T1000 (cell line): ENCODE measurements around the gene AK8.

Experiments
- DNase-seq: peaks from one replicate; lab custom pipeline; 2025; ENCODE audit warnings: mixed read lengths; lab: John Stamatoyannopoulos, UW

Gene AK8

GRCh38 chr9:132887181-132888120 lies 9.4 kb upstream of the AK8 start:
- no peak for DNase-seq

- no peak for DNase-seq
Measured at GRCh38 chr9:132886334-132886725, 8.2 kb upstream of the AK8 start.

GRCh38 chr9:132885720-132886333 lies 7.7 kb upstream of the AK8 start:
- DNase-seq: no peak

DNA sequence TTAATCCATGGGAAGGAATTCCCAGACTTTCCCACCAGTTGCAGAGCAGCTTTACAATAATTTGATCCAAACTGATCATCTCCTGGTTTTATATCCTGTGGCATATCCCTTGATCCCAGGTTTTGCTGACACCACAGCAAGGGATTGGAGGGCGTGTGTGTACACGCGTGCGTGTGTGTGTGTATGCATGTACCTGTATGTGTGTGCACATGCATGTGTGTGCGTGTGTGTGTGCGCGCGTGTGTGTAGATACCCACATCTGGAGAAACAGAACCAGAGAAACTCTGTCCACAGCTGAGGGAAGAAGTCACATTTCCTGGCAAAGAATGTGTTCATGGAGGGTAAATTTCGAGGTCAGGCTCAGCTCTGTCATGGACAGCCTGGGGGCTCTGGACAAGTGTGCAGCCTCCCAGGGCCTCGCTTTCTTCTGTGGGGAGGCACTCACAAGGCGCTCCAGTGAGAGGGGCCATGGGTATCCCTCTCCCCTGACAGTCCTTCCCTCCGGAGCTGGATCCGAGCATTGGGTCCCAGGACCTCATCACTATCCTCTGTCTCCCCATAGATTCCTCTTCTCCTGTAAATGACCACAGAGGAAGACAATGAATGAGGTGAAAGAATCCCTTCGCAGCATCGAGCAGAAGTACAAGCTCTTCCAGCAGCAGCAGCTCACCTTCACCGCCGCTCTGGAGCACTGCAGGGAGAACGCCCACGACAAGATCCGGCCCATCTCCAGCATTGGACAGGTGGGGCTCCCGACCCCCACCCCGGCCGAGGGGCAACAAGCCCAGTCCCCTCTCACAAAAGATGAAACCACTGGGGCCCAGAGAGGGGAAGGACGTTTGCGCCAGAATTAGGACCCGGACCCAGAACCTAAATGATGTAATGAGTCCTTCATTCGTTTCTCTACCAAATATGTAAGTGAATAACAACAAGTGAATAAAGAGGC lies 5.5 kb upstream of the AK8 start:
- DNase-seq: no peak

GRCh38 chr9:132882616-132883015 lies 4.5 kb upstream of the AK8 start:
- no peak for DNase-seq

DNA sequence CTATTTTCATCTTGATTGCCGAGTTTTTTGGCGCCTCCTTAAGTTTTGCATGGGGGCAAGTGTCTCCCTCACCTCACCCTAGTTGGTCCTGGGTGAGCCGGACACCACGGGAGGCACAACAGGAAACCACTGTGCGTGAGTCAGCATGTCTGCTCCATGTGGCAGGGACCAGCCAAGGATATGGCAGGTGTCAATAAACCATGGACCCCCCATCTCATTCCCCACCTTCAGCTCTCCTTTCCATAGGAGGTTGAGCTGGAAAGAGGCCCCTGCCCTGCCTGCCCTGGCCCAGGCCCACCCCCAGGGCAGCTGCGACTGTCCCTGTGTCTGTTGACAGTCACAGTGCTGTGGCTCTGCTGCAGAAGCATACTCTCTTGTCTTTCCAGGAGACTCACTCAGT lies 3.7 kb upstream of the AK8 start:
- DNase-seq: no peak

DNA sequence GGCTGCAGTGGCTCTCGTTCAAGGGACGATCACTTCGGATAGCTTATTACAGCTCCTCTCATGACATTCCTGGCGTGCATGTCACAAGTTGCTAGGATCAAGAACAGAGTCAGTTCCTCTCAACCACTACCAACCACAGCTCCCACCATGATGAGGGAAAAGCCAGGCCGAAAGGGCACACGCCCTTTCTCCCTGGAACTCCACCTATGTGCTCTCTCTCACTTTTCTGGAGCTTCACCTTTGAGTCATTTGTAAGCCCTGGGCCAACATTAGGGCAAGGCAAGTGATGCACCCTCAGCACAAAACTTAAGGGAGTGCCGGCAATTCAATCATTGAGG lies 2.2 kb upstream of the AK8 start:
- no peak for DNase-seq

GRCh38 chr9:132879457-132880323 lies 1.6 kb upstream of the AK8 start:
- DNase-seq: no peak

DNA sequence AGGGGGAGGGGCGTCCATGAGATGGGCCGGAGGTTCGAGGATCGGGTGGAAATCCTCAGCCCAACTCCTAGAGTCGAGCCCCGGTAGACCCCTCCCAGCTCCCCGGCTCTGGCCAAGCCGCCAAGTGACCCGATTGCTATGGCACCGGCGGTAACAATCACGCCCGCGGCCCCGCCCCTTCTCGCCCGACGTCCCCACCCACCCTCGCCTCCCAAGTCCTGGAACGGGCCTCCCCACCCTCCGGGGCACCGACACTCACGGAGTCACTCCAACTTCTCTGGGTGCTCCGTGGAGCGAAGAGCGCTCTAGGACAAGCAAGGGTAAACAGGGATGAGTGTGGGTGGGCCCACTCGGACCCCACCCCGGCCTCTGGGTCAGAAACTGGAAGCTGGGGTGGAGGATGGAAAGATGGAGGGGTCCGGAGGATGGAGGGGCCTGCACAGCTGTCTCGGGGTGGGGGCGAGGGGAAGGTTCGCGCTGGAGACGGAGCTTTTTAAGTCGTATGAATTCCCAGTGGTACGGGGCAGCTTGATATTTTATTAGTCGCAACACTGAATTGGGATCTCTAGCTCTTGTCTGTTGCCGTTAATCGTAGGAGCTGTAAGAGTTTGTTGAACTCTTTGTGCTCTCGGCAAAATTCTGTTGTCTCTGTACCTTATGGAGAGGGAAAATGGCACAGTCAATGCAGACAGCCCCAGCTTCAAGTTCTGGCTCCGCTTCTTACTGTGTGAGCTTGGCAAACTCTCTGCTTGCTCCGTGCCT lies 792 bp upstream of the AK8 start, which contains the start of gene SPACA9:
SPACA9 (plus strand) TSS at position 204 of the 762 bp plus-strand sequence. CDS start 5,050 bp downstream, outside the sequence.
- DNase-seq: peak; percentile 60

DNA sequence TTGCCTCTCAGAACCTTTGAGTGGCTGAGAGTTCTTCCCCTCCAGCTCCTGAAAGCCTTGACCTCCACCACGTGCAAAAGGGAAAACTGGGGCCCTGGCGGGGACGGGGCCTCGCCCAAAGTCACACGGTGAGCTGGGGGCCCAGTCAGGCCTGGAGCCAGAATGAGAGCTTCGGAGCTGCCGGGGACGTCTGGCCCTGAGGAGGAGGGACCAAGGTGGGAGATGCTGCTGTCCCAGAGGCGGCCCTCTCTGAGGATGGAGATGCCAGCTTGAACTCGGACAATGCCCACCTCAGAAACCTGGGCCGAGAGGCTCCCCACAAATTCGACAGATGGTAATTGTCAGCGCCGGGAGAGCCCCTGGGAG lies 643 bp downstream of the AK8 start:
- no peak for DNase-seq

- DNase-seq: no peak
Measured at GRCh38 chr9:132876849-132877248, 1.2 kb downstream of the AK8 start.

- DNase-seq: no peak
Measured at GRCh38 chr9:132875159-132875558, 2.9 kb downstream of the AK8 start.

DNA sequence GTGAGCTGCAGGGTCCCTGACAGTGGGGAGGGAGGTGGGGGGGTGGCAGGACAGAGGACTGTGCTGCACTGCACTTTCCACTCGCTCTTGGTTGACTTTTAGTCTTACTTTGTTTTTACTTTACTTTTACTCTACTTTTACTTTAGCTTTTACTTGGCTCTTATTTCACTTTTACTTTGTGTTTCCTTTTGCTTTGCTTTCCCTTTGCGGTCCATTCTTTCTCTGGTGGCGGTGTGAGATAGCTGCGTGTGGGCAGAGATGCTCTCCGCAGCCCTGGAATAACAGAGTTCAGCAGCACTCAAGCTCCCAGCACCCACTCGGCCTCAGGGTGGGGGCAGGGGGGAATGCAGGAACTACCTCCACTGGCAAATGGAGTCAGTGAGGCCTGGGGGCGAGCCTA lies 4.7 kb downstream of the AK8 start:
- no peak for DNase-seq

- DNase-seq: no peak
Measured at GRCh38 chr9:132869266-132869665, 8.8 kb downstream of the AK8 start.

DNA sequence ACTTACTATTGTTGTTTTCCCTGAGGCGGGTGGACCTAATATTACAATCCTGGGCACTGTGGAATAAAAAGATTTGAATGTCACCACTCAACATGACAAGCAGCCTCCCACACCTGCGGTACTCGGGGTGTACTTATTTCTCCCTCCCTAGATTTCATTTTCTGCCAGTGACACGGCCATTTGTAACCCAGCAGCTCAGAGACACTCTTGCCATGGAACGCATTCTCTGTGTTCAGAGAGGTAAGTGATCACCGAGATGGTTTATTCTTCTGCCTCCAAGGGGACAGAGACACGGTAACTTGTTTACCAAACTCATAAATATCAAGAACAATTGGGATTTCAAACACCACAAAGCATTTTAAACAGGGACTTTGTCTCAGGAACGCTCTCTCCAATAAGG lies 11.2 kb downstream of the AK8 start:
- no peak for DNase-seq

DNA sequence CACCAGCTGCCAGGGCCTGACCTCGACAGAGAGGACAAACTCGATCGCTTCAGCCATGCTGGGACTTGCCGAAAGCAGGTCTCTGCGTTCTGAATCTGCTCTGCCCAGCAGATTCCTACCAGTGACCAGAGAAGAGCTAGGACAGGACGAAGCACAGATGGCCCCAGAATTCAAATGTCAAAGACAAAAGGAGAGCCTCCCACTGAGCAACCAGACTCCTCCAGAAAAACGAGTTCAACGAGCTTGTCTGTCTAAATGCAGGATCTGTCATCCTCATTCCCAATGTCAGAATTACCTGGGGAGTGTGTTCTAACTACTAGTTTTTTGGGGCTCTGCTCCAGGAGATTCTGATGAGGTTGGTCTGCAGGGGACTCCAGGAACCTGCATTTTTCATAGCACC lies 13.4 kb downstream of the AK8 start:
- no peak for DNase-seq

- no peak for DNase-seq
Measured at GRCh38 chr9:132864277-132864676, 13.8 kb downstream of the AK8 start.

DNA sequence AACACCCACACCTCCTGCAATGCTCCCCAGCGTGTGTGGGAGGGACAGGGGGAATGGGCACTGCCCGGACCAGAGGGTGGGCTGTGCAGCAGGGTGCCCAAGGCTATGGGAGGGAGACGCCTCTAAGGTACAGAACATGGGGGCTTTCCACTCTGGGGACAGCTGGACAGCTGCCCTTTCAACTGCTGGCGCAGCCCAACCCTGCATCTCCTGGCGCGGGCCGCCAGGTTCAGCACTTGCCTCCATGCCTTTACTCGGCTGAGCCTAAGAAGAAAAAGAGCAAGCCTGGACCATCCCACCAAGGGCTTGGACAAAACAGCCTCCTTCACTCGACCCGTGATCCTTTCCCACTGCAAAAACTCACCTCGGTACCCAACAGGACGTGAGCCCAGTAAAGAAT lies 15.0 kb downstream of the AK8 start:
- no peak for DNase-seq

GRCh38 chr9:132862533-132862932 lies 15.6 kb downstream of the AK8 start:
- no peak for DNase-seq

DNA sequence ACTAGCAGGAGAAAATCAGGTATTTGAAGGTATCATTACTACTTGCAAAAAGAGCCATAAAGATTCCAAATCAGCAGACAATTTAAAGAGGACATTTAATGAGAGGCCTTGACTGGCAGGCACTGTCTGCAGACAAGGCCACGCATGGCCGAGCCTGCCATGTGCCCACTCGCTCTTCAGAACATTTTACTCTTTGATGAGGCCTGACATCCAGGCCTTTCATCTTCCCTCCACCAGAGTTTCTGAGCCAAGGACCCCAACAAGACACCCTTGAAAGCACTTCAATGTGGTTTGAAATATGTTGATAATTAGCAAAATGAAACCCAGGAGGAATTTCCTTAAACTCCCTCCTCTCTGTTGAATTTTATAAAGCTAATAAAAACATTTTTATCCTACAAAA lies 16.4 kb downstream of the AK8 start:
- DNase-seq: no peak

- DNase-seq: no peak
Measured at GRCh38 chr9:132858751-132859150, 19.3 kb downstream of the AK8 start.
